Fibroblast of skin of left biceps (primary cell): ENCODE measurements around the gene MCEMP1.

ENCODE experiments used
- DNase-seq, 2 experiments: peaks; one replicate each; pipeline ENCODE4 v3.0.0-alpha.2; 2013; ENCODE audit warnings: low read depth in 2 of 2

Gene MCEMP1

GRCh38 chr19:7697721-7698287 lies 20.9 kb downstream of the MCEMP1 start:
- DNase-seq = no peak

DNA sequence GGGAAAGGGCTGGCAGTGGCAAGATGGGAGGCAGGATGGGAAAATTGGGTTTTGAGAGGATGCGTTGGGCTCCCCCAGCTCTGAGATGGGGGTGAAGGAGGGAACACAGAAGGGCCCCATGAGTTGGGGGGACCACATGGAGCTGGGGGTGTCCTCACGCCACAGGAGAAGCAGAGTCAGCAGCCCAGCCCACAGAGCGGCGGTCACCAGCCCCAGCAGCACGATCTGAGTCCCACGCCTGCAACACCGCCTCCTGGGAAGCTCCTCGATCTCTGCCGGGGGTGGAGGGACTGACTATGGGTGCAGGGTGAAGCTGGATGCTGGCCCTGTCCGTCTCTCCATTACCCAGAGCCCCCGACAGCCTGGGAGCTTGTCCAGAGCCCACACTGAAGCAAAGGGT lies 21.7 kb downstream of the MCEMP1 start:
- DNase-seq = no peak

- DNase-seq = no peak
Measured at GRCh38 chr19:7699003-7699402, 22.1 kb downstream of the MCEMP1 start.

DNA sequence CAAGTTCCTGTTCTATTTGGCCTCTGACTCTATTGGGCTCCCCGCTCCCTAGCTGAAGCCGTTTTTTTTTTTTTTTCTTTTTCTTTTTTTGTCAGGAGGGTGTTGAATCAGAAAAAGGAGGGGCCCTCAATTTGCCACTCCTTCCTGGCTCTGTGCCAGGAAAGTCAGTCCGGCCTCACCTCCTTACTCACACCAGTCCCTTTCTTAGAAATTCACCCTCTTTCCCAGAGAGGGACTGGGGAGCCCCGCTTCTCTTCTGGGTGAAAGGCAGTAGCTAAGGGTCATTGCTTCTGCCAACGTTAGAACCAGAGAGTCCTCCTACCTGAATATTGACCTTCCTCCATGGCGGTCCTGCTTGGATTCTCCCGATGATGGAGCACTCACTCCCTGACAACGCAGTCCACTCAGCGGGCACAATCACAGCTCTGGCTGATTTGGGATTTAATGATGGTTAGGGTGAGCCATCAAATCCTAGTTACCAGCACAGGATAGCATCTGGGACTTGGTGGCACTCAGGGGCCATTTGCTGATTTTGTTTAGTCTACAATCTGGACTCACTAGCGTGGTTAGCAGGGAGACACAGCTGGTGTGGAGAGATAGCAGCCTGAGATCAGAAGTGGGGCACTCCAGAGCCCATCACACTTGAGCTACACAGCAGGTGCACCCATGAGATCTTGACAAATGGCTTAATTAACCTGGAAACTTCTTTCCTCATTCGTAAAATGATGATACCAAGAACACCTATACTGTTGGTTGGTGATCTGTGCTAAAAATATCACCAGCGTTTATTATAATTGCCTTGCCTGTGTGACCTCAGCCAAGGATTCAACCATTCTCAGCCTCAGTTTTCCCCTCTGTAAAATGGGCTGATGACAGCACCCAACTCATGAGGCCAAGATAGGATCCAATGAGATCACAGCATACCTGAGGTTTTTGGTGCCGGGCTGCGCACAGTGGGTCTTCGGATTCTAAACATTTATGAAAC lies 22.8 kb downstream of the MCEMP1 start:
- DNase-seq = no peak

GRCh38 chr19:7701049-7701653 lies 24.3 kb downstream of the MCEMP1 start:
- DNase-seq = no peak

- no peak for DNase-seq
Measured at GRCh38 chr19:7701654-7702457, 25.0 kb downstream of the MCEMP1 start, which contains the start of gene FCER2. Gene FCER2 (minus strand): TSS chr19:7702131. CDS start chr19:7699760, 2,371 bp downstream.

GRCh38 chr19:7703332-7703731 lies 26.4 kb downstream of the MCEMP1 start:
- DNase-seq = no peak

- DNase-seq = no peak
Measured at GRCh38 chr19:7704280-7705060, 27.6 kb downstream of the MCEMP1 start.

GRCh38 chr19:7705387-7706187 lies 28.7 kb downstream of the MCEMP1 start:
- no peak for DNase-seq

DNA sequence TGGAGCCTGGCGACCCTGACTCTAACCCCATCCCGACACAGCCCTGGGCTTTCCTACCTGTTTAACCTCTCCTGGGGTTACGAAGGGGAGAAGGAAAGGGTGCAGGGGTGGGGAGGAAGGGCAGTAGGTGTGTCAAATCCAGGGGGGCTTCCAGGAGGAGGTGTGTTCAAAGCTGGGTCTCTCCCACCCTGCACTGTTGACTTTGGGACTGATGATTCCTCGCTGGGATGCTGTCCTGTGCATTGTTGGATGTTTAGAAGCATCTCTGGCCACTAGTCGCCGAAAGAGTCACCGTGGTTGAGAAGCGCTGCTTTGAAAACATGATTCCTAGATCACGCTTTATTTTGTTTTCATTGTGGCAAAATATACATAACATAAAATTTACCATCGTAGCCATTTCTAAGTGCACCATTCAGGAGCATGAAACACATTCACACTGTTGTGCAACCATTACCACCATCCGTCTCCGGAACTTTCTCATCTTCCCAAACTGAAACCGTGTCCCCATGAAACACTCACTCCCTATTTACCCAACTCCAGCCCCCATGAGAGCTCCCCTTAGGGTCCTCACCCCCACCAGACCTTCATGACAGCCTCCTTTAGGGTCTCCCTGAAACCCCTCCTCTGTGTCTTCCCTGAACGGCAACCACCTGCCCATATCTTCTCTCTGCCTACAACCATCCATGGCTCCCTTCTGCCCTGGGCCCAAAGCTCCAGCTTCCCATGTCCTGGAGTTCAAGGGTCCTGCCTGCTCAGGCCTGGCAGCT lies 29.5 kb downstream of the MCEMP1 start:
- DNase-seq = no peak

GRCh38 chr19:7706955-7707456 lies 30.1 kb downstream of the MCEMP1 start:
- DNase-seq = no peak

DNA sequence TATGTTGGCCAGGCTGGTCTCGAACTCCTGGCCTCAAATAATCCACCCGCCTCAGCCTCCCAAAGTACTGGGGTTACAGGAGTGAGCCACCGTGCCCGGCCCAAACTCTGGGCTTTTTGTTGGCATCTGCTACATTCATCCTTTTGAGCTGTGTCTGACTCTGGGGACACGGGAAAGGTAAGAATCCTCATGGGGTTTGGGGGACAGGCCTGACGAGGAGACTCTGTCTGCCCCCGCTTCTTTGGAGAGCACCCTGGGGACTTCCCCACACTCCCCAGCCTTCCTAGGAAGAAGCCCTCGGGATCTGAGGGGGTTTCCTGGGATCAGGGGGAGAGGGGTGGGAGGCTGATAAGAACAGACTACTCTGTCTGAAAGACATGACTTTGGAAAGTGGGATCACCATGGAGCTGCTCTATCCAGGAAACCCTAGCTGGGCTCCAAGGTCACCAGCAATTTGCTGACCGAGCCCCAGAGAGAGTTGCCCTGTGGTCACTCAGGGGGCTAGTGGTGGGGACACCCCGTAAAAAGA lies 33.1 kb downstream of the MCEMP1 start:
- no peak for DNase-seq

- no peak for DNase-seq
Measured at GRCh38 chr19:7710616-7711015, 33.7 kb downstream of the MCEMP1 start.

- DNase-seq = no peak
Measured at GRCh38 chr19:7715671-7716070, 38.8 kb downstream of the MCEMP1 start.

- no peak for DNase-seq
Measured at GRCh38 chr19:7716762-7717161, 39.9 kb downstream of the MCEMP1 start.

DNA sequence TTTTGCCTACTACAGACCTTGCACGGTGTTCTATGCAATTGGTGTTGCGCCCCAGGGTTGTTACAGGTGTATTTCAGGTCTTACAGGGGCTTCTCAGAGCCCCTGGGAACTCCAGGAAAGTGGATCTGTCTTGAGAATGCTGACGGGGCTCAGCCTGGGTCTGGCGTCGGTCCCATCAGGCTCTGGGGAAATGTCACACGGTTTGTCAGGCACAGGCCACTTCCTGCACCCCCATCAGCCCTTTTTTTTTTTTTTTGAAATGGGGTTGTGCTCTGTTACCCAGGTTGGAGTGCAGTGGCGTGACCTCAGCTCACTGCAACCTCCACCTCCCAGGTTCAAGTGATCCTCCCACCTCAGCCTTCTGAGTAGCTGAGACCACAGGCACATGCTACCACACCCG lies 41.8 kb downstream of the MCEMP1 start:
- no peak for DNase-seq

- DNase-seq = no peak
Measured at GRCh38 chr19:7720351-7720750, 43.5 kb downstream of the MCEMP1 start.

GRCh38 chr19:7722231-7722651 lies 45.4 kb downstream of the MCEMP1 start:
- DNase-seq = no peak

- no peak for DNase-seq
Measured at GRCh38 chr19:7725791-7726190, 48.9 kb downstream of the MCEMP1 start.
